HepG2 (cell line): ENCODE data around the gene ANO9. TPM values are rescaled to one million over a fixed set of nuclear protein-coding genes. Genes with fewer than 3 reads are reported as not detected.

ENCODE experiments used
- ATAC-seq: fragments of 200-7000 bp; cut with Tn5 transposase; 3 replicates; pipeline ENCODE4 v1.9.1; 2020; ENCODE audit warnings: mild to moderate bottlenecking, moderate library complexity
- BruUV-seq: library from RNA; stranded (reverse); fragments of 400-500 nt; replicated peaks from 2 replicates; lab custom pipeline; 2021; lab: Mats Ljungman, UMichigan
- CTCF ChIA-PET: fragments of 300-600 bp; formaldehyde crosslinking; extraction: SDS; loops from one replicate; lab custom pipeline; 2021; ENCODE audit warnings: low total read pairs, inconsistent platforms, low intra/inter-chr PET ratio; lab: Yijun Ruan, JAX
- POLR2A ChIA-PET: fragments of 350-600 bp; sonication (Branson Sonifier 250); formaldehyde crosslinking; loops from one replicate; lab custom pipeline; 2020; ENCODE audit warnings: antibody characterized with exemption, inconsistent platforms; lab: Yijun Ruan, JAX
- DNase-seq: peaks from one replicate; pipeline ENCODE4 v3.0.0-alpha.2; 2015; ENCODE audit warnings: low spot score
- FAIRE-seq: peaks from 3 replicates; lab custom pipeline; 2011; peaks lifted over from hg19 to GRCh38; lab: Jason Lieb, UNC
- H2AFZ ChIP-seq: one replicate; pipeline ENCODE4 v1.6.1; 2011; ENCODE audit warnings: low read length, inconsistent platforms
- H3K27ac ChIP-seq: fragments of 300-600 bp; 3 replicates; pipeline ENCODE4 v1.8.0; 2011; ENCODE audit warnings: mixed run types, mild to moderate bottlenecking, mixed read lengths, low read length, inconsistent platforms; ENCODE audit not compliant: insufficient read depth; ENCODE audit errors: extremely low read length
- H3K27me3 ChIP-seq, 2 experiments: fragments of 200-600 bp in 1 of 2; 2 replicates in 1 of 2; 3 replicates in 1 of 2; pipeline versions ENCODE4 v1.6.0 to v1.8.0; 2011; ENCODE audit warnings: low read length in 2 of 2, mild to moderate bottlenecking in 2 of 2, moderate library complexity in 2 of 2, inconsistent platforms in 1 of 2; ENCODE audit not compliant: insufficient read depth in 2 of 2, control insufficient read depth in 1 of 2
- H3K36me3 ChIP-seq, 2 experiments: fragments of 200-600 bp in 1 of 2; replicated peaks in 1 of 2; 2 replicates in 1 of 2; 3 replicates in 1 of 2; pipeline versions ENCODE4 v1.5.1 to v1.8.0; 2011; ENCODE audit warnings: low read length in 2 of 2, inconsistent platforms in 1 of 2; ENCODE audit not compliant: insufficient read depth in 2 of 2, control insufficient read depth in 1 of 2
- H3K4me1 ChIP-seq: 2 replicates; pipeline ENCODE4 v1.5.1; 2012; ENCODE audit warnings: low read length, inconsistent platforms; ENCODE audit not compliant: insufficient read depth
- H3K4me2 ChIP-seq: 2 replicates; pipeline ENCODE4 v1.6.0; 2011; ENCODE audit warnings: low read depth, low read length, inconsistent platforms
- H3K4me3 ChIP-seq, 3 experiments: fragments of 200-600 bp in 1 of 3; sonication (generic), shearing (Covaris generic) in 1 of 3; replicated peaks in 1 of 3; 2 replicates each; pipeline ENCODE4 v1.5.1; 2011 to 2016; ENCODE audit warnings: low read length in 3 of 3, inconsistent platforms in 2 of 3, low read depth in 2 of 3, mild to moderate bottlenecking in 2 of 3, control low read depth in 1 of 3, mixed read lengths in 1 of 3; ENCODE audit not compliant: insufficient read depth in 1 of 3
- H3K79me2 ChIP-seq: one replicate; pipeline ENCODE4 v1.6.1; 2011; ENCODE audit warnings: low read length, inconsistent platforms; ENCODE audit not compliant: insufficient read depth
- H3K9ac ChIP-seq: 2 replicates; pipeline ENCODE4 v1.6.0; 2011; ENCODE audit warnings: mild to moderate bottlenecking, low read depth, low read length, inconsistent platforms; ENCODE audit not compliant: insufficient read depth
- H3K9me3 ChIP-seq: 2 replicates; pipeline ENCODE4 v1.5.1; 2012; ENCODE audit warnings: mild to moderate bottlenecking, low read length
- H4K20me1 ChIP-seq: 2 replicates; pipeline ENCODE4 v1.6.0; 2011; ENCODE audit warnings: inconsistent platforms, mild to moderate bottlenecking, low read length, moderate library complexity; ENCODE audit not compliant: insufficient read depth
- HMGXB4 ChIP-seq, 2 experiments: sonication (generic) in 1 of 2; formaldehyde crosslinking in 1 of 2; IDR thresholded peaks; 2 replicates each; pipeline versions ENCODE4 v1.4.0 to v1.6.1; 2018 to 2020; ENCODE audit warnings: missing genetic modification reagents in 2 of 2, borderline replicate concordance in 1 of 2, low read depth in 1 of 2, mild to moderate bottlenecking in 1 of 2, missing biosample characterization in 1 of 2
- KDM6A ChIP-seq: IDR thresholded peaks from 2 replicates; pipeline ENCODE4 v1.6.1; 2016; ENCODE audit warnings: low read depth
- POLR2G ChIP-seq: fragments of 200-400 bp; formaldehyde crosslinking; IDR thresholded peaks from 2 replicates; pipeline ENCODE4 v1.6.1; 2018; ENCODE audit warnings: mild to moderate bottlenecking, low read depth, low read length, moderate library complexity
- ZKSCAN5 ChIP-seq: sonication (generic); formaldehyde crosslinking; IDR thresholded peaks from 2 replicates; pipeline ENCODE4 v1.5.1; 2020; ENCODE audit warnings: mild to moderate bottlenecking, missing genetic modification reagents
- WGBS: methylation state at CpG from one replicate; pipeline ENCODE4 v1.1.6; 2017; ENCODE audit warnings: low lambda C conversion rate; 5-methylcytosine and 5-hydroxymethylcytosine counted together
- in situ Hi-C: cut with HindIII; loops from 2 replicates; pipeline ENCODE4 v1.10.0; 2017; ENCODE audit warnings: low pct_unique_long_range_greater_than_20kb; ENCODE audit not compliant: extremely low pct_ligation_motif_present
- intact Hi-C: fragments of 100-400 bp; cut with micrococcal nuclease; formaldehyde crosslinking; loops from one replicate; pipeline ENCODE4 v1.10.0; 2022; ENCODE audit not compliant: unreplicated experiment
- polyA plus RNA-seq, 8 experiments: library from polyadenylated mRNA; depleted of rRNA in 3 of 8; stranded (reverse) in 7 of 8; unstranded in 1 of 8; fragments of >200 nt; fragmentation: Illumina TruSeq in 4 of 8; extraction: Trizol in 4 of 8; gene quantifications; 2 replicates each; pipeline versions ENCODE4 v1.2.1 to v1.2.3, GENCODE V29; 2011 to 2016; ENCODE audit warnings: low read depth in 4 of 8, missing spikeins in 1 of 8, mixed read lengths in 1 of 8; ENCODE audit not compliant: insufficient read depth in 1 of 8
- total RNA-seq, 5 experiments: library from RNA; depleted of rRNA; stranded (reverse); fragments of >200 nt; fragmentation: Illumina TruSeq; extraction: Trizol; gene quantifications; 2 replicates each; pipeline ENCODE4 v1.2.3, GENCODE V29; 2016; ENCODE audit warnings: low read depth in 1 of 5
- TF ChIP-seq, protein P1 (sequence below): sonication (generic); formaldehyde crosslinking; IDR thresholded peaks from 2 replicates; pipeline ENCODE4 v1.5.1; 2020; ENCODE audit warnings: mild to moderate bottlenecking, missing genetic modification reagents, moderate library complexity
- TF ChIP-seq, protein P2 (sequence below): fragments of 450-650 bp; IDR thresholded peaks from 2 replicates; pipeline ENCODE4 v1.6.1; 2016

The ANO9 gene
- total and polyA plus RNA-seq, 2 of the 13 experiments (the other 11 are each of a cell fraction or from before 2014, with no cell fraction given) = 8.9 to 14.3 TPM

GRCh38 chr11:473962-474785 is 32.4 kb upstream of the ANO9 start:
- Histone ChIP-seq H2AFZ (no peak overlapping the region), H3K9ac (no peak overlapping the region), H3K4me3 (no peak overlapping the region), H3K79me2 (peaks cover 15% of the 10 kb centered on the region), H3K27ac (no peak overlapping the region), H3K36me3 (peaks cover 1 to 8% of the 10 kb centered on the region in 2 experiments; a peak in 2 of 5 replicates), H3K4me2 (no peak overlapping the region), H4K20me1 (no peaks in the 10 kb centered on the region), H3K27me3 (no peaks in the 10 kb centered on the region), H3K4me1 (peaks cover 13% of the 10 kb centered on the region), H3K9me3 (no peaks in the 10 kb centered on the region)
- intact Hi-C loops (no loop called here), in situ Hi-C loops (no loop called here)
- BruUV-seq = no TSS peak
- ATAC-seq (no peak), FAIRE-seq (no peak), DNase-seq (no peak)
- POLR2A ChIA-PET = interaction anchor here (1.3 kb wide), 1 partner anchor 32 kb away, joined by 4 read pairs; no protein-coding TSS in a partner anchor
- TF ChIP-seq, protein P1, sequence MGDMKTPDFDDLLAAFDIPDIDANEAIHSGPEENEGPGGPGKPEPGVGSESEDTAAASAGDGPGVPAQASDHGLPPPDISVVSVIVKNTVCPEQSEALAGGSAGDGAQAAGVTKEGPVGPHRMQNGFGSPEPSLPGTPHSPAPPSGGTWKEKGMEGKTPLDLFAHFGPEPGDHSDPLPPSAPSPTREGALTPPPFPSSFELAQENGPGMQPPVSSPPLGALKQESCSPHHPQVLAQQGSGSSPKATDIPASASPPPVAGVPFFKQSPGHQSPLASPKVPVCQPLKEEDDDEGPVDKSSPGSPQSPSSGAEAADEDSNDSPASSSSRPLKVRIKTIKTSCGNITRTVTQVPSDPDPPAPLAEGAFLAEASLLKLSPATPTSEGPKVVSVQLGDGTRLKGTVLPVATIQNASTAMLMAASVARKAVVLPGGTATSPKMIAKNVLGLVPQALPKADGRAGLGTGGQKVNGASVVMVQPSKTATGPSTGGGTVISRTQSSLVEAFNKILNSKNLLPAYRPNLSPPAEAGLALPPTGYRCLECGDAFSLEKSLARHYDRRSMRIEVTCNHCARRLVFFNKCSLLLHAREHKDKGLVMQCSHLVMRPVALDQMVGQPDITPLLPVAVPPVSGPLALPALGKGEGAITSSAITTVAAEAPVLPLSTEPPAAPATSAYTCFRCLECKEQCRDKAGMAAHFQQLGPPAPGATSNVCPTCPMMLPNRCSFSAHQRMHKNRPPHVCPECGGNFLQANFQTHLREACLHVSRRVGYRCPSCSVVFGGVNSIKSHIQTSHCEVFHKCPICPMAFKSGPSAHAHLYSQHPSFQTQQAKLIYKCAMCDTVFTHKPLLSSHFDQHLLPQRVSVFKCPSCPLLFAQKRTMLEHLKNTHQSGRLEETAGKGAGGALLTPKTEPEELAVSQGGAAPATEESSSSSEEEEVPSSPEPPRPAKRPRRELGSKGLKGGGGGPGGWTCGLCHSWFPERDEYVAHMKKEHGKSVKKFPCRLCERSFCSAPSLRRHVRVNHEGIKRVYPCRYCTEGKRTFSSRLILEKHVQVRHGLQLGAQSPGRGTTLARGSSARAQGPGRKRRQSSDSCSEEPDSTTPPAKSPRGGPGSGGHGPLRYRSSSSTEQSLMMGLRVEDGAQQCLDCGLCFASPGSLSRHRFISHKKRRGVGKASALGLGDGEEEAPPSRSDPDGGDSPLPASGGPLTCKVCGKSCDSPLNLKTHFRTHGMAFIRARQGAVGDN (CRISPR knock-in tag) = no peak
- no peak for TF ChIP-seq POLR2G
- no peak for TF ChIP-seq HMGXB4 (CRISPR knock-in tag; IDR thresholded peaks at IDR 0.05; ENCODE audit: borderline replicate concordance in 1 of 2, low read depth in 1 of 2)
- no peak for TF ChIP-seq ZKSCAN5 (CRISPR knock-in tag)
- TF ChIP-seq, protein P2, sequence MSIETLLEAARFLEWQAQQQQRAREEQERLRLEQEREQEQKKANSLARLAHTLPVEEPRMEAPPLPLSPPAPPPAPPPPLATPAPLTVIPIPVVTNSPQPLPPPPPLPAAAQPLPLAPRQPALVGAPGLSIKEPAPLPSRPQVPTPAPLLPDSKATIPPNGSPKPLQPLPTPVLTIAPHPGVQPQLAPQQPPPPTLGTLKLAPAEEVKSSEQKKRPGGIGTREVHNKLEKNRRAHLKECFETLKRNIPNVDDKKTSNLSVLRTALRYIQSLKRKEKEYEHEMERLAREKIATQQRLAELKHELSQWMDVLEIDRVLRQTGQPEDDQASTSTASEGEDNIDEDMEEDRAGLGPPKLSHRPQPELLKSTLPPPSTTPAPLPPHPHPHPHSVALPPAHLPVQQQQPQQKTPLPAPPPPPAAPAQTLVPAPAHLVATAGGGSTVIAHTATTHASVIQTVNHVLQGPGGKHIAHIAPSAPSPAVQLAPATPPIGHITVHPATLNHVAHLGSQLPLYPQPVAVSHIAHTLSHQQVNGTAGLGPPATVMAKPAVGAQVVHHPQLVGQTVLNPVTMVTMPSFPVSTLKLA = no peak
- no peak for TF ChIP-seq KDM6A (CRISPR knock-in tag)
- 94% methylated on average over 18 of the region's 22 CpGs for WGBS
- CTCF ChIA-PET = no interaction called here
